ENCODE measurements around the gene TMEM119. TPM values are rescaled to one million over a fixed set of nuclear protein-coding genes. Genes with fewer than 3 reads are reported as not detected.
"Not testable (repeated sequence)": the region's sequence is repeated elsewhere in the genome, so short reads cannot be mapped to it uniquely, and the experiment has no call there.

TMEM119 gene
- polyA plus RNA-seq, 1 experiment, result 60.3 TPM

DNA sequence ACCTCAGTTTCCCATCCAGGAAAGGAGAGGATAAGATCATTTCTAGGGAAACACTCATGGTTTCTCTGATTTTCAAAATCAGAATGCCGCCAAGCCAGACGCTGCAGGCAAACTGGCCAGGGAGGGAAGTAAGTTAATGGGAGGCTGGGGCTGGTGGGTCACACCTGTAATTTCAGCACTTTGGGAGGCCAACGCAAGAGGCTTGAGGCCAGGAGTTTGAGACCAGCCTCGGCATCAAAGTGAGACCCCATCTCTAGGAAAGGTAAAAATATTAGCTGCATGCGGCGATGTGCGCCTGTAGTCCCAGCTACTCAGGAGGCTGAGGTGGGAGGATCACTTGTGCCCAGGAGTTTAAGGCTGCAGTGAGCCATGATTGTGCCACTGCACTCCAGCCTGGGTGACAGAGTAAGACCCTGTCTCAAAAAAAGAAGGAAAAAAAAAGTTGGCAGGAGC, 35.2 kb upstream of the TMEM119 start:
- ChIA-PET CTCF (interaction anchor here (1.2 kb wide), 1 partner anchor 15 kb away, joined by 6 read pairs; no protein-coding TSS in a partner anchor), POLR2A (no interaction called here)
- H3K9me3 ChIP-seq (ENCODE audit: control insufficient read depth, insufficient read depth, low read length), result no peaks in the 10 kb centered on the region
- TF ChIP-seq, protein P1, sequence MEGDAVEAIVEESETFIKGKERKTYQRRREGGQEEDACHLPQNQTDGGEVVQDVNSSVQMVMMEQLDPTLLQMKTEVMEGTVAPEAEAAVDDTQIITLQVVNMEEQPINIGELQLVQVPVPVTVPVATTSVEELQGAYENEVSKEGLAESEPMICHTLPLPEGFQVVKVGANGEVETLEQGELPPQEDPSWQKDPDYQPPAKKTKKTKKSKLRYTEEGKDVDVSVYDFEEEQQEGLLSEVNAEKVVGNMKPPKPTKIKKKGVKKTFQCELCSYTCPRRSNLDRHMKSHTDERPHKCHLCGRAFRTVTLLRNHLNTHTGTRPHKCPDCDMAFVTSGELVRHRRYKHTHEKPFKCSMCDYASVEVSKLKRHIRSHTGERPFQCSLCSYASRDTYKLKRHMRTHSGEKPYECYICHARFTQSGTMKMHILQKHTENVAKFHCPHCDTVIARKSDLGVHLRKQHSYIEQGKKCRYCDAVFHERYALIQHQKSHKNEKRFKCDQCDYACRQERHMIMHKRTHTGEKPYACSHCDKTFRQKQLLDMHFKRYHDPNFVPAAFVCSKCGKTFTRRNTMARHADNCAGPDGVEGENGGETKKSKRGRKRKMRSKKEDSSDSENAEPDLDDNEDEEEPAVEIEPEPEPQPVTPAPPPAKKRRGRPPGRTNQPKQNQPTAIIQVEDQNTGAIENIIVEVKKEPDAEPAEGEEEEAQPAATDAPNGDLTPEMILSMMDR (IDR thresholded peaks at IDR 0.05; ENCODE audit: low read depth, low read length), result no peak
- DNase-seq (ENCODE audit: low read depth, low spot score), result no peak
- H3K4me3 ChIP-seq (ENCODE audit: low read depth, low read length), result no peak overlapping the region
- no peaks in the 10 kb centered on the region for H3K27me3 ChIP-seq (ENCODE audit: control insufficient read depth, insufficient read depth, low read length)
- no peak overlapping the region for H3K27ac ChIP-seq (ENCODE audit: low read depth, low read length)

DNA sequence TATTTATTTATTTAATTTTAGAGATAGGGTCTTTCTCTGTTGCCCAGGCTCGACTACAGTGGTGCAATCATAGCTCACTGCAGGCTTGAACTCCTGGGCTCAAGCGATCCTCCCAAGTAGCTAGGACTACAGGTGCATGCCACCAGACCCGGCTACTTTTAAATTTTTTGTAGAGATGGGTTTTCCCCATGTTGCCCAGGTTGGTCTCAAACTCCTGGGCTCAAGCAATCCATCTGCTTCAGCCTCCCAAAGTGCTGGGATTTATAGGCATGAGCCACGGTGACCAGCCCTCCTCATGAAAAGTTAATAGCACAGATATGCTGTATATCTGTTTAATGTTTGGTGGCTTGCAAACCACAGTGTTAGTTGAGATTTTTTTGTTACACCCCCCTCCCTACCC, 33.4 kb upstream of the TMEM119 start:
- POLR2A ChIA-PET; DNase-seq (ENCODE audit: low read depth, low spot score); H3K4me3 ChIP-seq (ENCODE audit: low read depth, low read length); H3K27me3 ChIP-seq (ENCODE audit: control insufficient read depth, insufficient read depth, low read length); H3K9me3 ChIP-seq (ENCODE audit: control insufficient read depth, insufficient read depth, low read length): not testable (repeated sequence)
- CTCF ChIA-PET, result interaction anchor here (1.0 to 5.2 kb wide), 3 partner anchors 13 to 67 kb away, joined by 4 to 44 read pairs (median 6); no protein-coding TSS in a partner anchor
- peak overlapping the region; percentile 91 for H3K27ac ChIP-seq (ENCODE audit: low read depth, low read length)

DNA sequence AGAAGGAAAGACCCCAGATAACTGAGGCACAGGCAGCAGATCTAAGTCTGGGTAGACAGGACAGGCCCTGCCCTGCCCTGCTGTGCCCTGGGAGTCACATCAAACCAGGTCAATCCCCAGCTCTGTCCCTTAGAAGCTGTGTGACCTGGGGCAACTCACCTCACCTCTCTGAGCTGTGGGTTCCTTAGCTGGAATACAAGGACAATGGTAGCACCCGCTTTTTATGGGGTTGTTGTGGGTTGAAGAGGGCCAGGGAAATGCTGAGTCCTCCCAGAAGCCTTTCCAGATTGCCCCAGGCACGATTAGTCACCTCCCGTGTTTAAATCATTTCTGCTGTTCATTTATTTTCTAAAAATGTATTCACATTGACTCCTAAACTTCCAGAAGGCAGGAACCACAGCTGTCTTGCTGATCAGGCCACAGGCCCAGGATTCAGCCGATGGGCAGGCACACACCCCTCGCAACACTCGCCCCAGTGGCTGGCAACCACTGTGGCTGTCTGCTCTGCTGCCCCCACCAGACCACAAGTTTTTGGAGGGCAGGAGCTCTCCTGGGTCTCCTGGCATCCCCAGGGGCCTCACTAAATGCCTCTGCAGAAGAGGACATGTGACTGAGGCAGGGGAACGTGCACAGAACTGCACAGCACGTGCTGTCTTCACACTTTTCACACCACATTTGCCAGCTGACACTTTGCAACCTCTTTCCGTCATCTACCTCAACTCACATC, 32.8 kb upstream of the TMEM119 start:
- Histone ChIP-seq H3K27ac (ENCODE audit: low read depth, low read length) (peak overlapping the region; percentile 91), H3K4me3 (ENCODE audit: low read depth, low read length) (no peak overlapping the region), H3K27me3 (ENCODE audit: control insufficient read depth, insufficient read depth, low read length) (no peaks in the 10 kb centered on the region), H3K9me3 (ENCODE audit: control insufficient read depth, insufficient read depth, low read length) (no peaks in the 10 kb centered on the region)
- ChIA-PET POLR2A (interaction anchor here (0.5 to 0.8 kb wide), 3 partner anchors 174 to 627 kb away, joined by 3 to 6 read pairs (median 3); no protein-coding TSS in a partner anchor), CTCF (interaction anchor here (0.9 to 5.2 kb wide), 4 partner anchors 12 to 173 kb away, joined by 4 to 44 read pairs (median 6); no protein-coding TSS in a partner anchor)
- TF ChIP-seq, protein P1 (IDR thresholded peaks at IDR 0.05; ENCODE audit: low read depth, low read length), result no peak
- no peak for DNase-seq (ENCODE audit: low read depth, low spot score)

DNA sequence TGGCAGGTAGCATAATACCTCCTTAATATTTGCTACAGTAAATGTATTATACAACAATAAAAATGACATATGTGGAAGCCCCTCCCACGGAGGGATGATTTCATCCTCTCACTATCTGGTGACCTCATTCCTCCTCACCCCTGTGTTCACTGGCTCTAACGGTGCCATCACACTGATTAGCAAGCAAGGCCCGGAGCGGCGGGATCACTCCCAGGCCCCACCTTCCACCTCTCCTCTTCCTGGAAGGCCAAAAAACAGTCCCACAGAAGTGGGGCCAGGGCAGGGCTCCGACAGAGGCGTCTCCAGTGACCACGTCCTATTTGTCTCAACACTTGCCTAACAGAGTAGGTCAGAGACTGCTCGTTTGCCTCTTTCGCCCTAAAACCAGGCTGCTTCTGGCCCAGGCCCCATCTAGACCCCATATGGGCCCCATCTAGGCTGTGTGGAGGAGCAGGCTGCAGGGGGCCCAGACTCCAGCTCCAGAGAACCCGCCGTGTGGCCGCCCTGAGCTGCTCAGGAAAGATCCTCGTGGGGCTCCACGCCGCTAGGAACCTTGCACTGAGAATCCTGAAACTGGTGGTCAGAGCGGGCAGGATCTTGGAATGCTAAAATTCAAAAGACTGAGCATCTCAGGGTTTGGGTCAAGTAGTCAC, 32.1 kb upstream of the TMEM119 start:
- ChIA-PET POLR2A (interaction anchor here (0.6 to 0.8 kb wide), 2 partner anchors 175 to 627 kb away, joined by 3 read pairs; no protein-coding TSS in a partner anchor), CTCF (interaction anchor here (0.8 to 5.2 kb wide), 4 partner anchors 12 to 173 kb away, joined by 3 to 44 read pairs (median 6); no protein-coding TSS in a partner anchor)

DNA sequence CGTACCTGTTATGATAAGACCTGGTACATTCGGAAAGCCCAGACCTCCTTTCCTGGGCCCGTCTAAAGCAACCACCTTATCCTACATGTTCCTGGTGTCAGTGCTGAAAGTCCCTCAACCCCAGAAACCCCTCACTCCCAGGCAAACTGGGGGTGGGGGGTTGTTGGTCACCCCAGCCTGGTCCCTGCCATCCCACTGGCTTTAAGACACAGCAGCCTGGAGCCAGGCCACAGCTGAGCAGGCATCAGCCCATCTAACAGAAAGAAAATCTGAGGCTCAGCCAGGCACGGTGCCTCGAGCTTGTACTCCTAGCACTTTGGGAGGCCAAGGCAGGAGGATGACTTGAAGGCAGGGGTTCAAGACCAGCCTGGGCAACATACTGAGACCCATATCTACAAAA, 31.3 kb upstream of the TMEM119 start:
- Histone ChIP-seq H3K4me3 (ENCODE audit: low read depth, low read length) (no peak overlapping the region), H3K27ac (ENCODE audit: low read depth, low read length) (peak overlapping the region; percentile 91), H3K9me3 (ENCODE audit: control insufficient read depth, insufficient read depth, low read length) (no peaks in the 10 kb centered on the region), H3K27me3 (ENCODE audit: control insufficient read depth, insufficient read depth, low read length) (no peaks in the 10 kb centered on the region)
- TF ChIP-seq, protein P1 (IDR thresholded peaks at IDR 0.05; ENCODE audit: low read depth, low read length), result no peak
- POLR2A ChIA-PET, result interaction anchor here (1.2 to 1.7 kb wide), 2 partner anchors 12 to 68 kb away, joined by 5 to 7 read pairs; partner anchors contain the start of gene SART3
- DNase-seq (ENCODE audit: low read depth, low spot score), result no peak
- CTCF ChIA-PET, result interaction anchor here (0.8 to 5.2 kb wide), 2 partner anchors 11 to 35 kb away, joined by 3 to 44 read pairs; no protein-coding TSS in a partner anchor

More for the DNA sequence above, 32.1 kb upstream of the TMEM119 start:
- TF ChIP-seq, protein P1 (IDR thresholded peaks at IDR 0.05; ENCODE audit: low read depth, low read length), result no peak
- no peaks in the 10 kb centered on the region for H3K27me3 ChIP-seq (ENCODE audit: control insufficient read depth, insufficient read depth, low read length)
- no peaks in the 10 kb centered on the region for H3K9me3 ChIP-seq (ENCODE audit: control insufficient read depth, insufficient read depth, low read length)
- no peak for DNase-seq (ENCODE audit: low read depth, low spot score)
- peak overlapping the region; percentile 91 for H3K27ac ChIP-seq (ENCODE audit: low read depth, low read length)
- no peak overlapping the region for H3K4me3 ChIP-seq (ENCODE audit: low read depth, low read length)

Data from AG04450 (cell line).